A549 (cell line): ENCODE measurements around the gene CHRNA1. TPM values are rescaled to one million over a fixed set of nuclear protein-coding genes. Genes with fewer than 3 reads are reported as not detected.

ENCODE experiments used
- ATAC-seq, 2 experiments: fragments of 200-7000 bp in 1 of 2; fragments of >200 bp in 1 of 2; cut with Nextera tagmentation in 1 of 2; cut with Tn5 transposase in 1 of 2; 3 replicates each; pipeline versions ENCODE4 v1.8.0 to v1.9.1; 2018 to 2020; ENCODE audit warnings: mild to moderate bottlenecking in 1 of 2, moderate library complexity in 1 of 2
- CTCF ChIA-PET: fragments of 300-600 bp; sonication (Branson Sonifier 250); formaldehyde crosslinking; extraction: SDS; loops from one replicate; lab custom pipeline; 2021; ENCODE audit warnings: antibody characterized with exemption, inconsistent platforms; lab: Yijun Ruan, JAX
- POLR2A ChIA-PET: fragments of 350-600 bp; formaldehyde crosslinking; extraction: SDS; loops from one replicate; lab custom pipeline; 2021; ENCODE audit warnings: antibody characterized with exemption, inconsistent platforms; lab: Yijun Ruan, JAX
- DNase-seq, 2 experiments: peaks; one replicate each; pipeline versions ENCODE4 v3.0.0 to v3.0.0-alpha.2; 2011 to 2016; ENCODE audit warnings: low read depth in 1 of 2, low spot score in 1 of 2
- FAIRE-seq: peaks from 2 replicates; lab custom pipeline; 2011; peaks lifted over from hg19 to GRCh38; lab: Jason Lieb, UNC
- H3K27ac ChIP-seq, 2 experiments: fragments of >200 bp; sonication (Bioruptor Twin); formaldehyde crosslinking; 3 replicates each; pipeline ENCODE4 v1.5.1; 2016 to 2017
- H3K4me1 ChIP-seq: fragments of >200 bp; sonication (Bioruptor Twin); formaldehyde crosslinking; 3 replicates; pipeline ENCODE4 v1.6.1; 2016
- H3K4me2 ChIP-seq: fragments of >200 bp; sonication (Bioruptor Twin); formaldehyde crosslinking; 3 replicates; pipeline ENCODE4 v1.6.1; 2016
- H3K4me3 ChIP-seq: fragments of >200 bp; sonication (Bioruptor Twin); formaldehyde crosslinking; 3 replicates; pipeline ENCODE4 v1.5.1; 2016
- H3K9me3 ChIP-seq: fragments of >200 bp; sonication (Bioruptor Twin); formaldehyde crosslinking; 3 replicates; pipeline ENCODE4 v1.6.1; 2016
- CBX2 ChIP-seq: fragments of 200-600 bp; sonication (generic); IDR thresholded peaks from 2 replicates; pipeline ENCODE4 v1.6.1; 2016; ENCODE audit warnings: low read depth, mild to moderate bottlenecking, borderline replicate concordance
- CBX8 ChIP-seq: fragments of 200-600 bp; sonication (generic); IDR thresholded peaks from 2 replicates; pipeline ENCODE4 v1.6.1; 2016
- EHF ChIP-seq: fragments of 250-450 bp; sonication (Bioruptor Pico); IDR thresholded peaks from 2 replicates; pipeline ENCODE4 v1.5.0; 2020; ENCODE audit warnings: mild to moderate bottlenecking
- EHMT2 ChIP-seq: fragments of 200-600 bp; sonication (generic); IDR thresholded peaks from 2 replicates; pipeline ENCODE4 v1.6.1; 2016; ENCODE audit warnings: antibody characterized with exemption, low read depth, mild to moderate bottlenecking, moderate library complexity
- ELK1 ChIP-seq: fragments of 150-350 bp; IDR thresholded peaks from 2 replicates; pipeline ENCODE4 v1.6.1; 2014; ENCODE audit warnings: low read depth, mild to moderate bottlenecking, low read length
- EP300 ChIP-seq, 2 experiments: fragments of >200 bp; sonication (Bioruptor Twin); formaldehyde crosslinking; IDR thresholded peaks; 2 replicates in 1 of 2; 3 replicates in 1 of 2; pipeline ENCODE4 v1.6.1; 2016 to 2017
- GATA3 ChIP-seq: IDR thresholded peaks from 2 replicates; pipeline ENCODE4 v1.6.1; 2012; ENCODE audit warnings: borderline replicate concordance
- HDAC2 ChIP-seq: fragments of 200-600 bp; sonication (generic); IDR thresholded peaks from 2 replicates; pipeline ENCODE4 v1.6.1; 2016
- HEYL ChIP-seq: fragments of 250-450 bp; sonication (Bioruptor Pico); IDR thresholded peaks from 2 replicates; pipeline ENCODE4 v1.8.0; 2021; ENCODE audit warnings: mild to moderate bottlenecking, moderate library complexity
- HOXA7 ChIP-seq: fragments of 250-450 bp; sonication (Bioruptor Pico); IDR thresholded peaks from 2 replicates; pipeline ENCODE4 v1.5.0; 2020; ENCODE audit warnings: mild to moderate bottlenecking, moderate library complexity
- HOXB13 ChIP-seq: fragments of 250-450 bp; sonication (Bioruptor Pico); IDR thresholded peaks from 2 replicates; pipeline ENCODE4 v1.5.0; 2020; ENCODE audit warnings: low read depth, mild to moderate bottlenecking, moderate library complexity
- JUN ChIP-seq, 2 experiments: fragments of >200 bp; sonication (Bioruptor Twin); formaldehyde crosslinking; IDR thresholded peaks; 2 replicates in 1 of 2; 3 replicates in 1 of 2; pipeline ENCODE4 v1.6.1; 2016 to 2017
- JUNB ChIP-seq: fragments of >200 bp; sonication (Bioruptor Twin); formaldehyde crosslinking; IDR thresholded peaks from 2 replicates; pipeline ENCODE4 v1.6.1; 2016
- NFE2L2 ChIP-seq: fragments of 150-350 bp; conservative IDR thresholded peaks from 2 replicates; pipeline ENCODE4 v1.6.1; 2014; ENCODE audit warnings: low read length
- PBX3 ChIP-seq: IDR thresholded peaks from 2 replicates; pipeline ENCODE4 v1.6.1; 2012
- PHF8 ChIP-seq: fragments of 200-600 bp; sonication (generic); IDR thresholded peaks from 2 replicates; pipeline ENCODE4 v1.6.1; 2016; ENCODE audit warnings: low read depth, mild to moderate bottlenecking, antibody characterized with exemption, moderate library complexity, borderline replicate concordance
- RAD21 ChIP-seq, 2 experiments: fragments of >200 bp in 1 of 2; sonication (Bioruptor Twin) in 1 of 2; formaldehyde crosslinking in 1 of 2; IDR thresholded peaks in 1 of 2; conservative IDR thresholded peaks in 1 of 2; 2 replicates in 1 of 2; 3 replicates in 1 of 2; pipeline ENCODE4 v1.6.1; 2012 to 2018; ENCODE audit warnings: inconsistent platforms in 1 of 2
- RARB ChIP-seq: fragments of 250-450 bp; sonication (Bioruptor Pico); IDR thresholded peaks from 2 replicates; pipeline ENCODE4 v1.8.0; 2021; ENCODE audit warnings: mild to moderate bottlenecking, moderate library complexity
- RFX5 ChIP-seq: fragments of 450-650 bp; IDR thresholded peaks from 2 replicates; pipeline ENCODE4 v1.7.1; 2014; ENCODE audit warnings: antibody characterized with exemption, mild to moderate bottlenecking, moderate library complexity
- SREBF2 ChIP-seq: fragments of 450-650 bp; IDR thresholded peaks from 2 replicates; pipeline ENCODE4 v1.6.1; 2014; ENCODE audit warnings: mild to moderate bottlenecking, moderate library complexity
- TP53 ChIP-seq: fragments of 250-450 bp; sonication (Bioruptor Pico); IDR thresholded peaks from 2 replicates; pipeline ENCODE4 v1.5.0; 2021; ENCODE audit warnings: mild to moderate bottlenecking, moderate library complexity
- ZNF302 ChIP-seq: fragments of 250-450 bp; sonication (Bioruptor Pico); IDR thresholded peaks from 2 replicates; pipeline ENCODE4 v1.9.0; 2021; ENCODE audit warnings: inconsistent platforms, mild to moderate bottlenecking, moderate library complexity
- whole genome bisulfite sequencing: methylation state at CpG from one replicate; pipeline ENCODE4 v1.1.6; 2017; ENCODE audit errors: missing lambda C conversion rate; 5-methylcytosine and 5-hydroxymethylcytosine counted together
- polyA plus RNA-seq, 4 experiments: library from polyadenylated mRNA; depleted of rRNA in 3 of 4; stranded (reverse); fragments of >200 nt; fragmentation: RNase III in 1 of 4; extraction: RNeasy Plus Mini Kit Qiagen cat#74134 plus additional on column Dnase treatment in 1 of 4; gene quantifications; 2 replicates in 3 of 4; 3 replicates in 1 of 4; pipeline ENCODE4 v1.2.3, GENCODE V29; 2011 to 2017
- TF ChIP-seq, protein P1 (sequence below): fragments of >200 bp; sonication (Bioruptor Twin); formaldehyde crosslinking; IDR thresholded peaks from 2 replicates; pipeline ENCODE4 v1.6.1; 2016
- TF ChIP-seq, protein P2 (sequence below): fragments of 450-650 bp; IDR thresholded peaks from 2 replicates; pipeline ENCODE4 v1.6.1; 2014; ENCODE audit warnings: antibody characterized with exemption

The CHRNA1 gene
- polyA plus RNA-seq, 2 of the 4 experiments (the other 2 are of a cell fraction): not detected

DNA sequence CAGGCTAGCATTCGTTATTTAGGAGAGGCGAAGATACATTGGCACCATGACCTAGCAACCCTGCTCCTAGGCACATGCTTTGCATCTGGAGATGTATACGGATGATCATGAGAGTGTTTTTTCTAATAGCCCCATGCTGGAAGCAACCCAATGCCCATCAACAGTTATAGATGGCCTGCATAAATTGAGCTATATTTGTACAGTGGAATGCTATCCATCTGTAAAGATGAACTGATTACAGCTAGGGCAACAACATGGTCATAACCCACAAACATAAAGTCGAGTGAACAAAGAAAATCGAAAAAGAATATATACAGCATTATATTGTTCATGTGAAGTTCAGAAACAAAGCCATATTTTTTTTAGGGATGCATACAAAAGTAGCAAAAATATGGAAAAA lies 20.6 kb upstream of the CHRNA1 start:
- DNase-seq (no peak), ATAC-seq (no peak), FAIRE-seq (no peak)
- Histone ChIP-seq H3K9me3 (no peaks in the 10 kb centered on the region), H3K4me2 (no peak overlapping the region), H3K4me1 (peaks cover 9% of the 10 kb centered on the region; the same call in 1 of the 3 replicates), H3K27ac (no peak overlapping the region), H3K4me3 (no peak overlapping the region)
- TF ChIP-seq PHF8 (no peak), GATA3 (no peak), EHF (CRISPR knock-in tag) (no peak), RAD21 (conservative IDR thresholded peaks at IDR 0.05 in 1 of 2, IDR thresholded peaks at IDR 0.05 in 1 of 2) (no peak), PBX3 (no peak), CBX2 (no peak), JUNB (no peak), ZNF302 (no peak), NFE2L2 (no peak), HOXB13 (CRISPR knock-in tag) (no peak), RFX5 (no peak), HOXA7 (CRISPR knock-in tag) (no peak), RARB (no peak), HEYL (CRISPR knock-in tag) (no peak), EP300 (IDR thresholded peaks at IDR 0.05) (no peak), JUN (IDR thresholded peaks at IDR 0.05) (no peak), HDAC2 (no peak)
- TF ChIP-seq, protein P1, sequence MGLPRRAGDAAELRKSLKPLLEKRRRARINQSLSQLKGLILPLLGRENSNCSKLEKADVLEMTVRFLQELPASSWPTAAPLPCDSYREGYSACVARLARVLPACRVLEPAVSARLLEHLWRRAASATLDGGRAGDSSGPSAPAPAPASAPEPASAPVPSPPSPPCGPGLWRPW: no peak
- TF ChIP-seq, protein P2, sequence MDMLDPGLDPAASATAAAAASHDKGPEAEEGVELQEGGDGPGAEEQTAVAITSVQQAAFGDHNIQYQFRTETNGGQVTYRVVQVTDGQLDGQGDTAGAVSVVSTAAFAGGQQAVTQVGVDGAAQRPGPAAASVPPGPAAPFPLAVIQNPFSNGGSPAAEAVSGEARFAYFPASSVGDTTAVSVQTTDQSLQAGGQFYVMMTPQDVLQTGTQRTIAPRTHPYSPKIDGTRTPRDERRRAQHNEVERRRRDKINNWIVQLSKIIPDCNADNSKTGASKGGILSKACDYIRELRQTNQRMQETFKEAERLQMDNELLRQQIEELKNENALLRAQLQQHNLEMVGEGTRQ: no peak
- POLR2A ChIA-PET: no interaction called here
- 62% methylated on average over 5 of the region's 5 CpGs for WGBS
- CTCF ChIA-PET: interaction anchor here (1.3 to 2.8 kb wide), 3 partner anchors 9 to 201 kb away, joined by 4 to 16 read pairs (median 4); no protein-coding TSS in a partner anchor

DNA sequence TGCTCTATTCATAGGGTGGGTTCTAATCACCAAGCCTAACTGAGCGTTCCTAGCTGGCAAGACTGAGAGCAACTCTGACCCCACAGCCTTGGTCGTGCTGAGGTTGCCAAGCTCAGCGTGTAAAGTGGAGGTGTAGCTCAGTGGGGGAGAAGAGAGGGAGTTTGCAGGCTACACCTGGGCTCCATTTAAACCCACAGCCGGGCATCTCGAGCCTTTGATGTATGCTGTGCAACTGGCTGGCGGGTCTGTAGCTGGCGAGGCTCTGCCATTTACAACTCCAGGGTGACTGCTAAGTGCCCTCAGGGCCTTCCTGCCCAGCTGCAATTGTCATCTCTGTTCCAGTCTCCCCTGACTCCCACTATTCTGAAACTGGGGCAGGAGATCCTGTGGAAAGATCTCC lies 20.0 kb upstream of the CHRNA1 start:
- FAIRE-seq (no peak), DNase-seq (no peak), ATAC-seq (no peak)
- WGBS: 66% methylated on average over 3 of the region's 7 CpGs
- Histone ChIP-seq H3K9me3 (no peaks in the 10 kb centered on the region), H3K4me2 (no peak overlapping the region), H3K27ac (no peak overlapping the region), H3K4me1 (peaks cover 9% of the 10 kb centered on the region; the same call in 1 of the 3 replicates), H3K4me3 (no peak overlapping the region)
- ChIA-PET POLR2A (no interaction called here), CTCF (interaction anchor here (1.3 to 2.8 kb wide), 2 partner anchors 9 to 12 kb away, joined by 4 to 16 read pairs; no protein-coding TSS in a partner anchor)
- TF ChIP-seq ELK1 (no peak), TP53 (CRISPR knock-in tag) (no peak), CBX8 (no peak), EHMT2 (no peak), EHF (CRISPR knock-in tag) (no peak), SREBF2 (no peak), CBX2 (no peak)
